ENCODE results near the gene ROBO1. TPM values are rescaled to one million over a fixed set of nuclear protein-coding genes. Genes with fewer than 3 reads are reported as not detected.

ROBO1 gene
- total and polyA plus RNA-seq, 2 of the 13 experiments (the other 11 are each of a cell fraction or from before 2014, with no cell fraction given): 52.2 to 71.0 TPM

DNA sequence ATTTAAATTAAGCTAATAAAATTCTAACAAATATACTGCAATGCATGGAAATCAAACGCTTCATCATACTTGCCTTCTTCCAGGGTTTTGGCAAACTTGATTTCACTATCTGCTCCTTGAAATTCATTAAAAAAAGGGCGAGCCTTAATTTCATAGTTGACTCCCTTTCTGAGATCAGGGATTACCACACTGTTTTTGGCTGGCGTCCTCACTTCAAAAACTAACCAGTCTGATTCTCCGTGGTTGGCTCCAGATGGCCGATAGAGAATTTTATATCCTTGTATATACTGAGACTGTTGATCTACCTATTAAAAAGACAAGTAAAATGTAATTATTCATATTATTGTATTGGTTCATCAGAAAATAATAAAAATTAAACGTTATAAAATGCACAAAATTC is 1106.8 kb downstream of the ROBO1 start (continued):
- TF ChIP-seq, protein P1, sequence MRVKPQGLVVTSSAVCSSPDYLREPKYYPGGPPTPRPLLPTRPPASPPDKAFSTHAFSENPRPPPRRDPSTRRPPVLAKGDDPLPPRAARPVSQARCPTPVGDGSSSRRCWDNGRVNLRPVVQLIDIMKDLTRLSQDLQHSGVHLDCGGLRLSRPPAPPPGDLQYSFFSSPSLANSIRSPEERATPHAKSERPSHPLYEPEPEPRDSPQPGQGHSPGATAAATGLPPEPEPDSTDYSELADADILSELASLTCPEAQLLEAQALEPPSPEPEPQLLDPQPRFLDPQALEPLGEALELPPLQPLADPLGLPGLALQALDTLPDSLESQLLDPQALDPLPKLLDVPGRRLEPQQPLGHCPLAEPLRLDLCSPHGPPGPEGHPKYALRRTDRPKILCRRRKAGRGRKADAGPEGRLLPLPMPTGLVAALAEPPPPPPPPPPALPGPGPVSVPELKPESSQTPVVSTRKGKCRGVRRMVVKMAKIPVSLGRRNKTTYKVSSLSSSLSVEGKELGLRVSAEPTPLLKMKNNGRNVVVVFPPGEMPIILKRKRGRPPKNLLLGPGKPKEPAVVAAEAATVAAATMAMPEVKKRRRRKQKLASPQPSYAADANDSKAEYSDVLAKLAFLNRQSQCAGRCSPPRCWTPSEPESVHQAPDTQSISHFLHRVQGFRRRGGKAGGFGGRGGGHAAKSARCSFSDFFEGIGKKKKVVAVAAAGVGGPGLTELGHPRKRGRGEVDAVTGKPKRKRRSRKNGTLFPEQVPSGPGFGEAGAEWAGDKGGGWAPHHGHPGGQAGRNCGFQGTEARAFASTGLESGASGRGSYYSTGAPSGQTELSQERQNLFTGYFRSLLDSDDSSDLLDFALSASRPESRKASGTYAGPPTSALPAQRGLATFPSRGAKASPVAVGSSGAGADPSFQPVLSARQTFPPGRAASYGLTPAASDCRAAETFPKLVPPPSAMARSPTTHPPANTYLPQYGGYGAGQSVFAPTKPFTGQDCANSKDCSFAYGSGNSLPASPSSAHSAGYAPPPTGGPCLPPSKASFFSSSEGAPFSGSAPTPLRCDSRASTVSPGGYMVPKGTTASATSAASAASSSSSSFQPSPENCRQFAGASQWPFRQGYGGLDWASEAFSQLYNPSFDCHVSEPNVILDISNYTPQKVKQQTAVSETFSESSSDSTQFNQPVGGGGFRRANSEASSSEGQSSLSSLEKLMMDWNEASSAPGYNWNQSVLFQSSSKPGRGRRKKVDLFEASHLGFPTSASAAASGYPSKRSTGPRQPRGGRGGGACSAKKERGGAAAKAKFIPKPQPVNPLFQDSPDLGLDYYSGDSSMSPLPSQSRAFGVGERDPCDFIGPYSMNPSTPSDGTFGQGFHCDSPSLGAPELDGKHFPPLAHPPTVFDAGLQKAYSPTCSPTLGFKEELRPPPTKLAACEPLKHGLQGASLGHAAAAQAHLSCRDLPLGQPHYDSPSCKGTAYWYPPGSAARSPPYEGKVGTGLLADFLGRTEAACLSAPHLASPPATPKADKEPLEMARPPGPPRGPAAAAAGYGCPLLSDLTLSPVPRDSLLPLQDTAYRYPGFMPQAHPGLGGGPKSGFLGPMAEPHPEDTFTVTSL (CRISPR knock-in tag; IDR thresholded peaks at IDR 0.05; ENCODE audit: borderline replicate concordance): no peak
- TF ChIP-seq HNRNPLL (IDR thresholded peaks at IDR 0.05; ENCODE audit: low read depth, low read length, poor library complexity, severe bottlenecking) (no peak), ZNF687 (CRISPR knock-in tag; IDR thresholded peaks at IDR 0.05) (no peak), PAX8 (CRISPR knock-in tag; IDR thresholded peaks at IDR 0.05; ENCODE audit: borderline replicate concordance) (no peak), EP300 (IDR thresholded peaks at IDR 0.05; ENCODE audit: low read depth in 2 of 2, low read length in 2 of 2) (no peak), EP300 (CRISPR knock-in tag; IDR thresholded peaks at IDR 0.05; ENCODE audit: borderline replicate concordance) (no peak), TOPORS (CRISPR knock-in tag; IDR thresholded peaks at IDR 0.05) (no peak), ZBTB8A (CRISPR knock-in tag; IDR thresholded peaks at IDR 0.05; ENCODE audit: borderline replicate concordance, low read depth) (no peak), SRY (CRISPR knock-in tag; IDR thresholded peaks at IDR 0.05) (no peak)
